GM18861 (cell line): ENCODE data around the gene COL27A1.

ENCODE experiments used
- ATAC-seq: cut with Tn5 transposase; IDR thresholded peaks from one replicate; pipeline ENCODE4 v1.9.1; 2021; ENCODE audit not compliant: unreplicated experiment

The COL27A1 gene

GRCh38 chr9:114299286-114300152 is 144.2 kb downstream of the COL27A1 start:
- ATAC-seq: no peak

- no peak for ATAC-seq
Observed at GRCh38 chr9:114300153-114300845, 145.0 kb downstream of the COL27A1 start.

- no peak for ATAC-seq
Observed at GRCh38 chr9:114300846-114301797, 145.8 kb downstream of the COL27A1 start.

- ATAC-seq: no peak
Observed at GRCh38 chr9:114301798-114302565, 146.6 kb downstream of the COL27A1 start.

- ATAC-seq: no peak
Observed at GRCh38 chr9:114302727-114303126, 147.4 kb downstream of the COL27A1 start.

- ATAC-seq: no peak
Observed at GRCh38 chr9:114303571-114303970, 148.2 kb downstream of the COL27A1 start.

GRCh38 chr9:114303977-114304376 is 148.6 kb downstream of the COL27A1 start:
- no peak for ATAC-seq

GRCh38 chr9:114304416-114305188 is 149.3 kb downstream of the COL27A1 start:
- ATAC-seq: no peak

- ATAC-seq: no peak
Observed at GRCh38 chr9:114307899-114308267, 152.5 kb downstream of the COL27A1 start.

GRCh38 chr9:114308361-114308950 is 153.1 kb downstream of the COL27A1 start:
- ATAC-seq: no peak

- no peak for ATAC-seq
Observed at GRCh38 chr9:114309096-114309495, 153.8 kb downstream of the COL27A1 start.

GRCh38 chr9:114310471-114311450 is 155.4 kb downstream of the COL27A1 start:
- ATAC-seq: no peak

- no peak for ATAC-seq
Observed at GRCh38 chr9:114311571-114312512, 156.5 kb downstream of the COL27A1 start.

- ATAC-seq: no peak
Observed at GRCh38 chr9:114312513-114312875, 157.2 kb downstream of the COL27A1 start.

- no peak for ATAC-seq
Observed at GRCh38 chr9:114313186-114313585, 157.8 kb downstream of the COL27A1 start.

- no peak for ATAC-seq
Observed at GRCh38 chr9:114314256-114314867, 159.0 kb downstream of the COL27A1 start.
